AG04450 (cell line): ENCODE measurements around the gene RGS7. TPM values are rescaled to one million over a fixed set of nuclear protein-coding genes. Genes with fewer than 3 reads are reported as not detected.

Experiments used
- CTCF ChIA-PET: fragments of 300-600, 350-600 bp; formaldehyde crosslinking; extraction: SDS; loops from one replicate; lab custom pipeline; 2022; ENCODE audit warnings: antibody characterized with exemption, inconsistent platforms; lab: Charles Lee
- POLR2A ChIA-PET: fragments of 350-600 bp; formaldehyde crosslinking; extraction: SDS; loops from one replicate; lab custom pipeline; 2021; ENCODE audit warnings: antibody characterized with exemption, inconsistent platforms; lab: Yijun Ruan, JAX
- DNase-seq: peaks from one replicate; pipeline ENCODE4 v3.0.0-alpha.2; 2011; ENCODE audit warnings: low read depth, low spot score
- H3K27ac ChIP-seq: one replicate; pipeline ENCODE4 v1.5.1; 2012; ENCODE audit warnings: low read depth, low read length, control low read depth
- H3K27me3 ChIP-seq: one replicate; pipeline ENCODE4 v1.6.0; 2012; ENCODE audit warnings: low read length; ENCODE audit not compliant: control insufficient read depth, insufficient read depth
- H3K4me3 ChIP-seq: 2 replicates; pipeline ENCODE4 v1.5.1; 2011; ENCODE audit warnings: mild to moderate bottlenecking, low read depth, low read length, control low read depth
- H3K9me3 ChIP-seq: 2 replicates; pipeline ENCODE4 v1.5.1; 2012; ENCODE audit warnings: low read length; ENCODE audit not compliant: control insufficient read depth, insufficient read depth
- polyA plus RNA-seq: library from polyadenylated mRNA; depleted of rRNA; stranded (reverse); fragments of >200 nt; gene quantifications from 2 replicates; pipeline ENCODE4 v1.2.3, GENCODE V29; 2011
- TF ChIP-seq, protein P1 (sequence below): IDR thresholded peaks from 2 replicates; pipeline ENCODE4 v1.5.1; 2011; ENCODE audit warnings: low read depth, low read length, control low read depth, inconsistent platforms

RGS7 gene
- polyA plus RNA-seq, 1 experiment, result 0.29 TPM

DNA sequence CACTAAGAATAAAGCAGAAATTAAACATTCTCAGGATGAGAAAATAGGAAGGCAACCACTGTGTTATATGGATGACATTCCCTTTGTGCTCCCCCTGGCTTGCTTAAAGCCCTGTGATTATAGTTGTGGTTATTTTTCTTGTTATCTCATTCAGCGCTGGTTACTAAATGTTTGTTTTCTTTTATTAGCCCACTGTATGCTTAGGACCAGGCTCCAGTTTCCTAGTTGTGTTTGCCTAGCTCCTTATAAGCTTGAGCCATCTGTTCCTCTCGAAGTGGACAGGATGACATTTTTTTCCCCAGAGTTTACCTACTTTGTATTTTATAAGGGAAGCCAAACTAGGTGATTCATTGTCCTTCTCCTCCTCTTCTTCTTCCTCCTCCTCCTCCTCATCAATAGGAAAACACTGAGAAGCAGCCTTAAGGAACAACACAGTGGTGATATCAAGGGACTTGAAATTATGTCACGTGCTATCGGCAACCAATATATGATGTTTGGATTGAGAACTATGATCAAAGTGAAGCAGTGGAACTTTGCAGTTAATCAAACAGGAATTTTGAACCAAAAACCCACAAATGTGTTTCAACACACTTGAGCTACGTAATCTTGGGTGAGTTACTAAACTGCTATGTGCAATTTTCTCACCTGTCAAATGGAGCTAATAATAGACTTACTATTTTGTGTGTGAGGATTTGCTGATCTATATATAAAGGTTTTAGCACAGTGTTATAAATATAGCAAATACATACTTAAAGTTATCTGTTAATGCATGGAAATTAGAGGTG, 35.1 kb upstream of the RGS7 start:
- Histone ChIP-seq H3K4me3 (no peak overlapping the region), H3K27me3 (no peaks in the 10 kb centered on the region), H3K9me3 (no peaks in the 10 kb centered on the region; the same call in 1 of the 2 replicates), H3K27ac (no peak overlapping the region)
- TF ChIP-seq, protein P1, sequence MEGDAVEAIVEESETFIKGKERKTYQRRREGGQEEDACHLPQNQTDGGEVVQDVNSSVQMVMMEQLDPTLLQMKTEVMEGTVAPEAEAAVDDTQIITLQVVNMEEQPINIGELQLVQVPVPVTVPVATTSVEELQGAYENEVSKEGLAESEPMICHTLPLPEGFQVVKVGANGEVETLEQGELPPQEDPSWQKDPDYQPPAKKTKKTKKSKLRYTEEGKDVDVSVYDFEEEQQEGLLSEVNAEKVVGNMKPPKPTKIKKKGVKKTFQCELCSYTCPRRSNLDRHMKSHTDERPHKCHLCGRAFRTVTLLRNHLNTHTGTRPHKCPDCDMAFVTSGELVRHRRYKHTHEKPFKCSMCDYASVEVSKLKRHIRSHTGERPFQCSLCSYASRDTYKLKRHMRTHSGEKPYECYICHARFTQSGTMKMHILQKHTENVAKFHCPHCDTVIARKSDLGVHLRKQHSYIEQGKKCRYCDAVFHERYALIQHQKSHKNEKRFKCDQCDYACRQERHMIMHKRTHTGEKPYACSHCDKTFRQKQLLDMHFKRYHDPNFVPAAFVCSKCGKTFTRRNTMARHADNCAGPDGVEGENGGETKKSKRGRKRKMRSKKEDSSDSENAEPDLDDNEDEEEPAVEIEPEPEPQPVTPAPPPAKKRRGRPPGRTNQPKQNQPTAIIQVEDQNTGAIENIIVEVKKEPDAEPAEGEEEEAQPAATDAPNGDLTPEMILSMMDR, result no peak
- CTCF ChIA-PET, result no interaction called here
- POLR2A ChIA-PET, result no interaction called here
- no peak for DNase-seq

DNA sequence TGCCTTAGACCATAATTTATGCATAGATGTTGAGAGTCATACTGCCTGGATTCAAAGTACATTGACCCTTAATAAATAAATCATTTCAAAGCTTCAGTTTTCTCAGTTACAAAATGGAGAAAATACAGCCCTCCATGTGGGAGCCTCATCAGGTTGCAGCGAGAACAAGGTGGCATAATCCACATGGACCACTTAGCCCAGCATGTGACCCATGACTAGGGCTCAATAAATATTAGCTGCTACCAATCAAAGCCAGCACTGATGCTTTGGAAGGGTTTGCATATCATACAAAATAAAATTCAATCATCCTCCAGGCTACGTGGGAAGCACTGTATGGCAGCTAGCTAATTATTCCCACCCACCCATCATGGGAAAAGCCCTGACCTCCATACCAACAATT, 33.5 kb upstream of the RGS7 start:
- POLR2A ChIA-PET, result no interaction called here
- Histone ChIP-seq H3K9me3 (no peaks in the 10 kb centered on the region; the same call in 1 of the 2 replicates), H3K4me3 (no peak overlapping the region), H3K27me3 (no peaks in the 10 kb centered on the region), H3K27ac (no peak overlapping the region)
- CTCF ChIA-PET, result no interaction called here
- TF ChIP-seq, protein P1, result no peak
- no peak for DNase-seq

DNA sequence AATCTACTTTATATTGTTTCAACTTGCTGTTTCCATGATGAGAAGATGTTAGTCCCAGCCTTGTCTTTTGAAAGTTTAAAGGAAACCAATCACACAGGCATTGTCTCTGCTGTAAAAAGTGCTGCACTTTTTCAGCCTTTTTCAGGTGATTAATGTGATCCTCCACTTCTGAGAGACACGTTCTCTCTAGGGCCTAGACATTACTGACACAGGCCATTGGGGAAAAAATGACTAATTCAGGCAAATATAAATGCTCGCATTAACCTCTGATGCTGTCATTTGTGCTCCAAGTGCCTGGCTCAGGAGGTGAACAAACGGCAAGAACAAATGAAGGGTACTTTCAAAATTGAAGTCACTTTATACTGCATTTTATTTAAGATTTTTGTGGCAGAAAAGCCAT, 32.4 kb upstream of the RGS7 start:
- TF ChIP-seq, protein P1, result no peak
- Histone ChIP-seq H3K4me3 (no peak overlapping the region), H3K9me3 (no peaks in the 10 kb centered on the region; the same call in 1 of the 2 replicates), H3K27me3 (no peaks in the 10 kb centered on the region), H3K27ac (no peak overlapping the region)
- CTCF ChIA-PET, result no interaction called here
- no peak for DNase-seq
- POLR2A ChIA-PET, result no interaction called here

DNA sequence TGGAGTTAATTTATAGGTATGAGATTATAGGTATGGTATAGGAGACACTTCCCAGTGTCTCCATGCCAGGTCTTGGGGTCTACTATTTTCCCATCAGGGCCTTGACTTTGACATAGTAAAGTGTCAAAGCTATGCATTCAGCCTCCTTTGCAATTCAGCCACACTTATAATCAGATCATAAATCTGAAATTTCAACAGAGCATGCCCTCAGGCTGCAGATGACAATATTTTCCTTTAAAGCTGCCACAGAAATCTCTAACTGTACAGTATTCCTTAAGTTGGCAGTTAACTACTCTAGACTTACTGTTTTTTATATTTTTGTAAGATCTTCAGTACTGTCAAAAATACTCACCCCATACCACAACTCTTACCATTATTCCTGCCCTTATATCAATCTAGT, 30.2 kb upstream of the RGS7 start:
- ChIA-PET CTCF (no interaction called here), POLR2A (no interaction called here)
- H3K27ac ChIP-seq, result no peak overlapping the region
- DNase-seq, result no peak
- no peaks in the 10 kb centered on the region for H3K27me3 ChIP-seq
- H3K4me3 ChIP-seq, result no peak overlapping the region
- TF ChIP-seq, protein P1, result no peak
- no peaks in the 10 kb centered on the region; the same call in 1 of the 2 replicates for H3K9me3 ChIP-seq

DNA sequence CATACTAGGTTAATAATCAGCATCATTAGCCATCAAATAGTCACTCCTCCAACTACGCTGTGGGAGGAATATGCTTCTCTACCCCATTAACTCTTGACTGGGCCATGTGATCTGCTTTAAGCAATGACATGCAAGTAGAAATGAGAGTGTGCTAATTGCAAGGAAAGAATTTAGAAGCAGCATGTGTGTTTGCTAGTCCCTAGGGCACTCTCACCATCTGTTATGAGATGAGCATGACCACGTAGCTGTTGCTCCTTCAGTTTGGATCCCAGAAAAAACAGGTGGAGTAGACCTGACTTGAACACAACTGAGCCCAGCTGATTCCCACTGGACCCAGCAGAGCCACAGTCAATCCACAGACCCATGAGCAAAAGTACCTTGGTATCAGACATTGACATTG, 19.7 kb upstream of the RGS7 start:
- TF ChIP-seq, protein P1, result no peak
- DNase-seq, result no peak
- no peak overlapping the region for H3K4me3 ChIP-seq
- no peak overlapping the region for H3K27ac ChIP-seq
- H3K27me3 ChIP-seq, result peaks cover 2% of the 10 kb centered on the region
- no peaks in the 10 kb centered on the region for H3K9me3 ChIP-seq
- CTCF ChIA-PET, result no interaction called here
- POLR2A ChIA-PET, result no interaction called here
